ENCODE results near the gene GNAQ. TPM values are rescaled to one million over a fixed set of nuclear protein-coding genes. Genes with fewer than 3 reads are reported as not detected.

Gene GNAQ
- total RNA-seq, 1 donor from 2014 or later = 46.9 TPM

GRCh38 chr9:77980622-77981021 lies 51.0 kb downstream of the GNAQ start:
- TF ChIP-seq CTCF (IDR thresholded peaks at IDR 0.05; ENCODE audit: unreplicated experiment) = no peak
- H3K4me3 Mint-ChIP-seq = no peak overlapping the region
- DNase-seq (ENCODE audit: low spot score in 2 of 2, unreplicated experiment in 2 of 2) = no peak
- H3K9me3 Mint-ChIP-seq = no peaks in the 10 kb centered on the region
- no peaks in the 10 kb centered on the region for H3K27me3 Mint-ChIP-seq (ENCODE audit: low read depth)
- H3K4me1 Mint-ChIP-seq = peaks cover 30% of the 10 kb centered on the region
- no peak overlapping the region for H3K27ac Mint-ChIP-seq
- H3K36me3 Mint-ChIP-seq = peaks cover 2% of the 10 kb centered on the region

- Mint-ChIP-seq H3K9me3 (no peaks in the 10 kb centered on the region), H3K27ac (peak overlapping the region; percentile 1), H3K36me3 (peaks cover 2% of the 10 kb centered on the region), H3K27me3 (ENCODE audit: low read depth) (no peaks in the 10 kb centered on the region), H3K4me1 (peaks cover 34% of the 10 kb centered on the region), H3K4me3 (no peak overlapping the region)
- no peak for TF ChIP-seq CTCF (IDR thresholded peaks at IDR 0.05; ENCODE audit: unreplicated experiment)
- no peak for DNase-seq (ENCODE audit: low spot score in 2 of 2, unreplicated experiment in 2 of 2)
Observed at GRCh38 chr9:77978086-77978781, 53.4 kb downstream of the GNAQ start.

GRCh38 chr9:77977210-77977611 lies 54.4 kb downstream of the GNAQ start:
- H3K9me3 Mint-ChIP-seq = no peaks in the 10 kb centered on the region
- H3K4me1 Mint-ChIP-seq = peaks cover 34% of the 10 kb centered on the region
- no peak for DNase-seq (ENCODE audit: low spot score in 2 of 2, unreplicated experiment in 2 of 2)
- peak overlapping the region; percentile 4 for H3K27ac Mint-ChIP-seq
- no peak for TF ChIP-seq CTCF (IDR thresholded peaks at IDR 0.05; ENCODE audit: unreplicated experiment)
- peaks cover 2% of the 10 kb centered on the region for H3K36me3 Mint-ChIP-seq
- no peaks in the 10 kb centered on the region for H3K27me3 Mint-ChIP-seq (ENCODE audit: low read depth)
- H3K4me3 Mint-ChIP-seq = no peak overlapping the region

GRCh38 chr9:77975806-77976205 lies 55.8 kb downstream of the GNAQ start:
- Mint-ChIP-seq H3K36me3 (peaks cover 12% of the 10 kb centered on the region), H3K9me3 (peaks cover 11% of the 10 kb centered on the region), H3K27ac (no peak overlapping the region), H3K27me3 (ENCODE audit: low read depth) (no peaks in the 10 kb centered on the region), H3K4me1 (peaks cover 23% of the 10 kb centered on the region), H3K4me3 (no peak overlapping the region)
- TF ChIP-seq CTCF (IDR thresholded peaks at IDR 0.05; ENCODE audit: unreplicated experiment) = no peak
- DNase-seq (ENCODE audit: low spot score in 2 of 2, unreplicated experiment in 2 of 2) = no peak

- no peak for TF ChIP-seq CTCF (IDR thresholded peaks at IDR 0.05; ENCODE audit: unreplicated experiment)
- DNase-seq (ENCODE audit: low spot score in 2 of 2, unreplicated experiment in 2 of 2) = no peak
- peaks cover 17% of the 10 kb centered on the region for H3K9me3 Mint-ChIP-seq
- H3K4me3 Mint-ChIP-seq = no peak overlapping the region
- no peak overlapping the region for H3K27ac Mint-ChIP-seq
- no peaks in the 10 kb centered on the region for H3K27me3 Mint-ChIP-seq (ENCODE audit: low read depth)
- H3K4me1 Mint-ChIP-seq = peaks cover 15% of the 10 kb centered on the region
- peaks cover 17% of the 10 kb centered on the region for H3K36me3 Mint-ChIP-seq
Observed at GRCh38 chr9:77975036-77975435, 56.6 kb downstream of the GNAQ start.
